ENCODE data around the gene CHD9.

Gene CHD9

GRCh38 chr16:53094013-53094630 lies 39.3 kb downstream of the CHD9 start:
- DNase-seq (ENCODE audit: low read depth): no peak
- H3K4me3 ChIP-seq (ENCODE audit: low read length): no peak overlapping the region
- TF ChIP-seq, protein P1, sequence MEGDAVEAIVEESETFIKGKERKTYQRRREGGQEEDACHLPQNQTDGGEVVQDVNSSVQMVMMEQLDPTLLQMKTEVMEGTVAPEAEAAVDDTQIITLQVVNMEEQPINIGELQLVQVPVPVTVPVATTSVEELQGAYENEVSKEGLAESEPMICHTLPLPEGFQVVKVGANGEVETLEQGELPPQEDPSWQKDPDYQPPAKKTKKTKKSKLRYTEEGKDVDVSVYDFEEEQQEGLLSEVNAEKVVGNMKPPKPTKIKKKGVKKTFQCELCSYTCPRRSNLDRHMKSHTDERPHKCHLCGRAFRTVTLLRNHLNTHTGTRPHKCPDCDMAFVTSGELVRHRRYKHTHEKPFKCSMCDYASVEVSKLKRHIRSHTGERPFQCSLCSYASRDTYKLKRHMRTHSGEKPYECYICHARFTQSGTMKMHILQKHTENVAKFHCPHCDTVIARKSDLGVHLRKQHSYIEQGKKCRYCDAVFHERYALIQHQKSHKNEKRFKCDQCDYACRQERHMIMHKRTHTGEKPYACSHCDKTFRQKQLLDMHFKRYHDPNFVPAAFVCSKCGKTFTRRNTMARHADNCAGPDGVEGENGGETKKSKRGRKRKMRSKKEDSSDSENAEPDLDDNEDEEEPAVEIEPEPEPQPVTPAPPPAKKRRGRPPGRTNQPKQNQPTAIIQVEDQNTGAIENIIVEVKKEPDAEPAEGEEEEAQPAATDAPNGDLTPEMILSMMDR (conservative IDR thresholded peaks at IDR 0.05; ENCODE audit: low read depth, low read length): no peak

GRCh38 chr16:53097190-53097589 lies 42.4 kb downstream of the CHD9 start:
- H3K4me3 ChIP-seq (ENCODE audit: low read length): no peak overlapping the region
- TF ChIP-seq, protein P1 (conservative IDR thresholded peaks at IDR 0.05; ENCODE audit: low read depth, low read length): no peak
- no peak for DNase-seq (ENCODE audit: low read depth)

GRCh38 chr16:53098526-53099317 lies 43.9 kb downstream of the CHD9 start:
- peak overlapping the region; percentile 40 for H3K4me3 ChIP-seq (ENCODE audit: low read length)
- TF ChIP-seq, protein P1 (conservative IDR thresholded peaks at IDR 0.05; ENCODE audit: low read depth, low read length): no peak
- peak; percentile 80 for DNase-seq (ENCODE audit: low read depth)

DNA sequence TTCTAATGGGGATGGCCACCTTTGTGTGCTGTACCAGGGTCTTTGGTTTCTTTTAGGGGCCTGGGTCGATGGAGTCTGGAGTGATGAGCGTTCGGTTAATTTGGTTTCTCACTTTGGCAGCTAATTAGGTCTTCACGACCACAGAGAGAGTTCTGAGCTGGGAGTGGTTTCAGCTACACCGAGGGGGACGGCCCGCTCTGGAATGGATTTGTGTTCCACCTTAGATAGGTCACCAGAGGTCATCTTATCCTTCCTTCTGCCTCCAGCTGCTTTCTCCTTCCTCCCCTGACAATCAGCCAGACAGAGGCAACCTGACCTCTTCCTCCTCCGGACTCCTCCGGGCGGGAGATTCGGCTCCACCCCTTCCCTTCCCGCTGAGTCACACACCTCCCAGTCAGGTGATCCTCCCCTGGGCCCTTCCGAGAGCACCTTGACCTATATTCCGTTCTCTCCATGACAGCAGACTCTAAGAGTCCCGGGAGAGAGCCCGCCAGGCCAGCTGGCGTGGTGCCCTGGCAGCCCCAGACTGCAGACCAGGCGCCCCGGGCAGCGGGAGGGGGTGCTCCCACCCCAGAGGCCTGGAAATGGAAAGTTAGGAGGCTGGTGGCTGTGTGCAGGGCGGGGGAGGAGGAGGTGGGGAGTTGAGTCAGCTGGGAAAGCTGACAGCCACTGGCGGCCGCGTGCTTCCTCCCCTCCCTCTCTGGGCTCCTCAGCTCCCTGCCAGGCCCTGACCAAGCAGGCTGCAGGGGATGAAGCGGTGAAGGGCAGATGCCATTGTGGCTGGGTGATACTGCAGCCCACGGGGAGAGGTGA lies 44.7 kb downstream of the CHD9 start:
- TF ChIP-seq, protein P1 (conservative IDR thresholded peaks at IDR 0.05; ENCODE audit: low read depth, low read length): no peak
- H3K4me3 ChIP-seq (ENCODE audit: low read length): peak overlapping the region; percentile 40
- peak; percentile 72 for DNase-seq (ENCODE audit: low read depth)

- TF ChIP-seq, protein P1 (conservative IDR thresholded peaks at IDR 0.05; ENCODE audit: low read depth, low read length): no peak
- DNase-seq (ENCODE audit: low read depth): no peak
- H3K4me3 ChIP-seq (ENCODE audit: low read length): peak overlapping the region; percentile 40
These were observed 45.4 kb downstream of the CHD9 start for GRCh38 chr16:53100131-53100748.

DNA sequence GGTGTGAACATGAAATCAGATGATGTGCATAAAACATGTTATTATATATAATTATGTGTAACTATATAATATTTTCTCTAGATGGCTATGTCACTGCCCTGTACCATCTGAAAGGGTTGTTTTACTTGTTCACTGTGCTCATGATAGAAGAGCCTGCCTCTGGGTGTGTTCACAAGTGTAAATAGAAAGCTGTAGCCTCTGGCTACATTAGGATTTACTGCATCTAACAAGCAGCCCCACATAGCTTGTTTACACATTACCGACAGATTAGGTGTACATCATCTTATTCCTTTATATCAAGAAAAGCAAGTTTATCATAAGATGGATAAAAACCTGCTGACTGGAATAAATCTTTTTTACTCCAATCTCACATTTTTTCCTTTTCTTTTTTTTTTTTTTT lies 46.1 kb downstream of the CHD9 start:
- no peak overlapping the region for H3K4me3 ChIP-seq (ENCODE audit: low read length)
- no peak for DNase-seq (ENCODE audit: low read depth)
- TF ChIP-seq, protein P1 (conservative IDR thresholded peaks at IDR 0.05; ENCODE audit: low read depth, low read length): no peak

All from retinal pigment epithelial cell (primary cell).